Inflammatory macrophage treated with lipopolysaccharide for 1 hour (primary cell): ENCODE results near the gene REXO5.

Experiments
- DNase-seq, 2 donors: peaks; one replicate each; pipeline ENCODE4 v3.0.0-alpha.2; 2020 to 2022

Gene REXO5

GRCh38 chr16:20801278-20801677 lies 5.0 kb upstream of the REXO5 start:
- no peak for DNase-seq

DNA sequence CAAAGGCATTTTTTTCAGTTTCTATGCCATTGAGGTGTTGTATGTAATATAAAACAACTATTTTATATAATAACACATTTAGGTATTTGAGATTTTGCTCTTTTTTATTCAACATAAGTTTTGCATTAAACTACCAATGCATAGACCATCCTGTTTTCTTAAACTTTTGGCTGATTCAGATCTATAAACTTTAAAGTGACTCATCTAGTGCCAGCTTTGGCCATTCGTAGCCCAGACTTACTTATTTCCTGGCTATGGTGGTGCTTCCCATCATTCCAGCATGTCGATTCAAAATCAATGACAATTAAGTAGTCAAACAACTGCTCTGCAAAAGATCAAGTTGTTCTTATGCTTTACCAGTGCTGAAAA lies 3.2 kb upstream of the REXO5 start:
- DNase-seq = no peak

GRCh38 chr16:20803561-20804214 lies 2.6 kb upstream of the REXO5 start:
- no peak for DNase-seq

GRCh38 chr16:20805684-20806167 lies 601 bp upstream of the REXO5 start:
- DNase-seq = peak in 1 of 2 donors; percentile 21

- DNase-seq = no peak
Observed at GRCh38 chr16:20807862-20808261, 1.5 kb downstream of the REXO5 start.

DNA sequence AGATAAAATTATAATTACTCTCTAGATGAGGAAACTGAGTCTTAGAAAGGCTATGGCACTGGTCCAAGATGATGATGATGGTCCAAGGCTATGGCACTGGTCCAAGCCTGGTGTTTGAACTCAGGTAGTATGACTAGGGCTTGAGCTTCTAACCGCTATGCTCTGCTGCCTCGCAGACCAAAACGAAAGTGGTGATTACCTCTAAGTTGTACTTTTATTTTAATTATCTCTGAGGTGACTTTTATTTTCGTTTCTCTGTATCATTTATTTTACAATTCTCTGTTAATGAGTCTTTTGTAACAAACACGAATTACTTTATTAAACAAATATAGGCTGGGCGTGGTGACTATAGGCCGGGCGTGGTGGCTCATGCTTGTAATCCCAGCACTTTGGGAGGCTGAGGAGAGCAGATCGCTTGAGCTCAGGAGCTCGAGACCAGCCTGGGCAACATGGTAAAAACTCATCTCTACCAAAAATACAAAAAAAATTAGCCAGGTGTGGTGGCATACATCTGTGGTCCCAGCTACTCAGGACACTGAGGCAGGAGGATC lies 5.6 kb downstream of the REXO5 start:
- DNase-seq = no peak

GRCh38 chr16:20812510-20812909 lies 6.2 kb downstream of the REXO5 start:
- DNase-seq = no peak

- DNase-seq = no peak
Observed at GRCh38 chr16:20814784-20815183, 8.5 kb downstream of the REXO5 start.

GRCh38 chr16:20818929-20819585 lies 12.7 kb downstream of the REXO5 start:
- no peak for DNase-seq

GRCh38 chr16:20821682-20822081 lies 15.4 kb downstream of the REXO5 start:
- DNase-seq = no peak

DNA sequence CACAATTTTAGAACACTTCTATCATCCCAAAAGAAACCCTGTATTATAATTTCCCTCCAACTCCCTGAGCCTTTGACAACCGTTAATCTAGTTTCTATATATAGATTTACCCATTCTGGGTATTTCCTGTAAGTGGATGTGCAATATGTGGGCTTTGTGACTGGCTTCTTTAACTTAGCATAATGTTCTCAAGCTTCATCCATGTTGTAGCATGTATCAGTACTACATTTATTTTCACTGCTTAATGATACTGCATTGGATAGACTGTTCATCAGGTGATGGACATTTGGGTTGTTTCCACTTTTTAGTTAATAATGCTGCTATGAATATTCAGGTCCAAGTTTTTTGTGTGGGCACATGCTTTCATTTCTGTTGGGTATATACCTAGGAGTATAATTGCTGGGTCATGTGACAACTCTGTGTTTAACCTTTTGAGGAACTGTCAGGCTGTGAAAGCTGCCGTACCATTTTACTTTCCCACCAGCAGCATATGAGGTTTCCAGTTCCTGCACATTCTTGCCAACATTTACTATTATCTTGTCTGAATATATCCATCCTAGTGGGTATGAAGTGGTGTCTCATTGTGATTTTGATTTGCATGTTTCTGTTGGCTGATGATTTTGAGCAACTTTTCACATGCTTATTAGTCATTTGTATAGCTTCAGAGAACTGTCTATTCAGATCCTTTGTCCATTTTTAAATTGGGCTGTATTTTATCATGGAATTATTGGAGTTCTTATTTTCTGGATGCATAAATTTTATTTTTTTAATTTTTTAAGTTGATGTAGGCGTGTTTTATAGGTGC lies 16.4 kb downstream of the REXO5 start:
- peak in 1 of 2 donors; percentile 45 for DNase-seq

GRCh38 chr16:20826039-20826566 lies 19.8 kb downstream of the REXO5 start:
- DNase-seq = no peak

DNA sequence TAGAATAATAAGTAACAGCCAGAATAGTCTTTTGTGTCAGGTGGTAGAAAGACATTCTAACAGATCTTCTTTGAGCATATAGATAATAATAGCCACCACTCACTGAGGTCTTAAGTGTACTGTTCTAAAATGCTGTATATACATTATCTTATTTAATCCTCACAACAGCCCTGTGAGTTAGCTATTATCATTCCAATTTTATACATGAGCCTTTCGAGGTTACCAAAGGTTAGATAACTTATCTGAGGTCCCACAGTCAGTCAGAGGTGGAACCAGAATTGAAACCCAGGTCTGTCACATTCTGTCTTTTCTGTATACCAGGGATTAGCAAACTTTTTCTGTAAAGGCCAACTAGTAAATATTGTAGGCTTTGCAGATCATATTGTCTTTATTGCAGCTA lies 23.2 kb downstream of the REXO5 start:
- no peak for DNase-seq

- DNase-seq = no peak
Observed at GRCh38 chr16:20830372-20830771, 24.0 kb downstream of the REXO5 start.

DNA sequence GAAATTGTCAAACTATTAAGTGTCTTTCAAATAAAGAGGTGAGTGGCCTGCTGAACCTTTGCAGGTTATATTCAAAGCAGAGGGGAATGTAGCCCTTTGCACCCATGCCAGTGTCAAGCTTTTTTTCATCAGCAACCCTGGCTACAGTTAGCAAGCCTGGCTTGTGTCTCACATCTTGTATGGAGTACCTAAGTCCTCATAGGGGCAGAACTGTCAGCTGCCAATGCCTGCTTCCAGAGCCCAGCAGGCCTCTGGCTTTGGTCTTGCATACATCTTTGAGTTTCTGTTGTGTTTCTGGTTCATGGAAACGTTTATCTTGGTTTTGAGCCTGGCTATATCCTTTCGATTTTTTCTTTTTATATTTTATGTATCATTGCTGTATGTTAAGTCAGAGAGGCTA lies 26.8 kb downstream of the REXO5 start:
- no peak for DNase-seq

DNA sequence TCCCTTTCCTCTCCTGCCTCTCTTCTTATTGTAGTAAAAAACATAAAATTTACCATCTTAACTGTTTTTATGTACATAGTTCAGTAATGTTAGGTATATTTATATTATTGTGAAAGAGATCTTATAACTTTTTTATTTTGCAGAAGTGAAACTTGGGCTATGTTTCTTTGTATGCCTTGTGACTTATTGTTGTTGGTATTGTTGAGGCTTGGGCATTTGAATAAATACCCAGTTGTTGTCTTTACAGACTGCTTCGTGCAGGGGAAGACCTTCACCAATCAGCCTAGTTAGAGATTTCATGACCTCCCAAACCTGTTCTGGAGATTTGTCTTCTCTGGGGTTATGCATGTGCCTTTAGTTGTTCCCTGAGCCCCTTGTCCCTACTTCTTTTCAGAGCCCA lies 31.9 kb downstream of the REXO5 start:
- DNase-seq = peak in 1 of 2 donors; percentile 44

- no peak for DNase-seq
Observed at GRCh38 chr16:20839504-20839903, 33.2 kb downstream of the REXO5 start.

- DNase-seq = no peak
Observed at GRCh38 chr16:20844054-20844453, 37.7 kb downstream of the REXO5 start.

GRCh38 chr16:20844588-20844987 lies 38.3 kb downstream of the REXO5 start:
- DNase-seq = no peak

- DNase-seq = no peak
Observed at GRCh38 chr16:20846030-20846429, 39.7 kb downstream of the REXO5 start.

- DNase-seq = no peak
Observed at GRCh38 chr16:20846551-20846950, 40.2 kb downstream of the REXO5 start.

DNA sequence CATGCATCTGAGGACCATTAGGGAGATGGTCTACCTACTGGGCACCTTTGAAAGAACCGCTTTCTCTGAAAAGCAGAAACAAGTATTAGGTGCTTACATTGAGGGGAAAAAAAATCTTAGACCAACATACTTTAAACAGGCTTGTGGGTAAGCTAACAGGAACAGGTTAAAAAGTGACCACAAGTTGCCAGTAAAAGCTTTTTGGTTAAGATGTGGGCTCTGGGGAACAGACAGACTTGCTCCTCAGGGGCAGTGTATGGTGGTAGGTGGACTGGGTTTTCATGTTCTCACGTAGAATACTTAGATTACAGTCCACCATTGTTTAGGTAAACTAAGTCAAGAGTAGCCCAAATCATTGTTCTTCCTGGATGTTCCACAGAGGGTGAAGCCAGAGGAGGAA lies 41.2 kb downstream of the REXO5 start:
- DNase-seq = no peak
